NCI-H1436 treated with DMSO at 0.1 percent for 48 hours (cell line): Measurements from ENCODE around the gene MTERF4.

Experiments
- DNase-seq: peaks from one replicate; lab custom pipeline; 2025; lab: John Stamatoyannopoulos, UW

MTERF4 gene

DNA sequence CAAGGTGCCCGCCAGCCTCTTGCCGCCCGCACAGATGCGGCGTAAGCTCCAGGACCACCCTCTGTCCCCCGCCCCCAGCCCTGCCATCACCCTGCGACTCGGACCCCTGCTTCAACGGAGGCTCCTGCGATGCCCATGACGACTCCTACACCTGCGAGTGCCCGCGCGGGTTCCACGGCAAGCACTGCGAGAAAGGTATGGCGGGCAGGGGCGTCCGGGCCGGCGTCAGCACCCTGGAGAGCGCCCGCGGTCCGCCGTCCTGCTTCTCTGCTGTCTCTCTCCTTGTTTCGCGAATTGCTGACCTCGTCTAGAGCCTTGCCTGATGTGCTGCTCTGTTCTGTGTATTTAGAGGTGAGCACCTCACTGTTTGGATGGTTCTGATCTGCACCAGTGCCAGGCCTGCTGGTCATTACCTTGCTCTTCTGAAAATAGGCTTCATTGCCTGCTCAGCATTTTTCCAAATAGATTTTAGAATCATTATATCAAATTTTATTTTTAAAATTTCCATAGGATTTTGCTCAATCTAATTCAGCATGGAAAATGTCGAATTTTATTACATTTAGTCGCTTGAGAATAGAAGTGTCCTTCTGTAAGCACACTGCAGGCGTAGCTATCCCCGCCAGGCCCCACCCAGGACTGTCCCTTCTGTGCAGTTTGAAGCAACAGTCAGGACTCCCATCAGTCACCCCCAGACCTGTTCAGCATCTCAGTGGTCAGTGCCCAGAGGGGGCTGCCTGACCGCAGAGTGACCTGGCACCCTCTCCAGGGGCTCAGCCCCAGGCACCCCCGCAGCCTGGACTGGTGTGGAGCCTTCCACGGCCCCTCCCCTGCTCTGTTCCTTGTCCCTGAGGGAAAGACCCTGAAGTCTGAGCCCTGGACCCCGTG lies 52.1 kb downstream of the MTERF4 start:
- no peak for DNase-seq

DNA sequence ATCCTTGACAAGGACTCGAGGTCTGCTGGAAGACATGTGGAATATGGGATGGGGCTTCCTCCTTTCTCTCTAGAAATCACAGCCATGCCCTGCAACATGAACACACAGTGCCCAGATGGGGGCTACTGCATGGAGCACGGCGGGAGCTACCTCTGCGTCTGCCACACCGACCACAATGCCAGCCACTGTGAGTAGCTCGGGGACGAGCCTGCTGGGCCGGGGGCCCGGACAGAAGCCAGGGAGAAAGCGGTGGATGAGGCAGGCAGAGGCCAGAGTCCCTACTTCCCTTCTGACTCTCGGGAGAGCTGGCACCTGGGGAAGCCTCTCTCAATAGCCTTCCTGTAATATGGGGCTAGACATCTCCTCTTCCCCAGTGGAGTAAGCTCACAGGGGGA lies 53.1 kb downstream of the MTERF4 start:
- no peak for DNase-seq

DNA sequence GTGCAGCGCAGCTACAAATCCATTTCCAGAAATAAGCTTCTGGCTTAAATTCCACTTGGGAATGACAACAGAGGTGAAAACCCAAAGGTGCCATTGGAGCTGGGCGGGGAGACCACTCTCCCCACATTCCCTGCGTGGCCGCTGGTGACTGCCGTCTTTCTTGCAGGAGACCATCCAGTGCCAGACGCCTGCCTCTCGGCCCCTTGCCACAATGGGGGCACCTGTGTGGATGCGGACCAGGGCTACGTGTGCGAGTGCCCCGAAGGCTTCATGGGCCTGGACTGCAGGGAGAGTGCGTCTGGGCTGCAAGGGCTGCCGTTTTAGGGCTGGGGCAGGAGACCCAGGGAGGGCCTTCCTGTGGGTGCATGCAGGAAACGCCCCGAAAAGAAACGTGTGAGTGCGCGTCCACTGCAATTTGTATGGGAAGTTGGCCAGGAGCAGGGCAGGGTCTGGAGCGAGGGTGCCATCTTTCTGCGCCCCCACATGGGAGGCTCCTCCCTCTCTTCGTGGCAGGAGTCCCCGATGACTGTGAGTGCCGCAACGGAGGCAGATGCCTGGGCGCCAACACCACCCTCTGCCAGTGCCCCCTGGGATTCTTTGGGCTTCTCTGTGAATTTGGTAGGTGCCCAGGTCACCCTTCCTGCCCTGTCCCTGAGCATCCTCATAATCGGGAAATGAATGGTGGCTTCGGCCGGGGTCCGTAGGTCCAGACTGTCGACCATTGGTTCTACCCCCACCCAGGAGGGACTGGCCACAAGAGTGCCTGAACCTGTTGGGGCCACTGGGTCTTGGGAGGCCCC lies 53.7 kb downstream of the MTERF4 start:
- DNase-seq, result no peak

- no peak for DNase-seq
Observed at GRCh38 chr2:241047253-241048010, 54.7 kb downstream of the MTERF4 start.
